ENCODE data around the gene PRKAG2. TPM values are rescaled to one million over a fixed set of nuclear protein-coding genes. Genes with fewer than 3 reads are reported as not detected.

Gene PRKAG2
- total and polyA plus RNA-seq, 2 of the 8 experiments (the other 6 are each of a cell fraction or from before 2014, with no cell fraction given): 7.5 to 18.1 TPM

DNA sequence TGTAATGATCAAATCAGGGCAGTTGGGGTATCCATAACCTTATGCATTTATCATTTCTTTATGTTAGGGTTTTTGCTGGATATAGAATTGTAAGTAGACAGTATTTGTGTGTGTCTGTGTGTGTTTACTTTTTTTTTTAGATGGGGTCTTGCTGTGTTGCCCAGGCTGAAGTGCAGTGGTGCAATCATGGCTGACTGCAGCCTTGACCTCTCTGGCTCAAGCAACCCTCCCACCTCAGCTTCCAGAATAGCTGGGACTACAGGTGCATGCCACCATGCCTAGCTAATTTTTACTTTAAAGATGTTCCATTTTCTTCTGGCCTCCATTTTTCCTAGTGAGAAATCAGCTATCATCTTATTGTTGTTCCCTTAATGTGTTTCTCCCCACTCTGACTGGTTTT lies 347.1 kb downstream of the PRKAG2 start:
- H3K9ac ChIP-seq (replicated peaks in 1 of 4; ENCODE audit: extremely low read depth in 1 of 4, low read depth in 3 of 4, low read length in 3 of 4): no peak overlapping the region
- H4K20me1 ChIP-seq (replicated peaks in 1 of 2; ENCODE audit: control insufficient read depth in 1 of 2, insufficient read depth in 2 of 2, low read length in 2 of 2): no peaks in the 10 kb centered on the region
- no peak overlapping the region for H2BK20ac ChIP-seq (ENCODE audit: low read length)
- ChIA-PET POLR2A (ENCODE audit: partially characterized antibody) (no interaction called here), CTCF (ENCODE audit: partially characterized antibody) (no interaction called here)
- no peak overlapping the region for H4K91ac ChIP-seq (replicated peaks; ENCODE audit: insufficient read length, low read length)
- no peak overlapping the region for H2AK5ac ChIP-seq (ENCODE audit: low read depth, low read length)
- no peaks in the 10 kb centered on the region for H3K4me1 ChIP-seq (replicated peaks in 1 of 4; ENCODE audit: control insufficient read depth in 3 of 4, insufficient read depth in 4 of 4, low read length in 3 of 4)
- no peak overlapping the region for H3K4me2 ChIP-seq (ENCODE audit: insufficient read depth in 1 of 2, low read depth in 2 of 2, low read length in 2 of 2)
- H3K14ac ChIP-seq (ENCODE audit: insufficient read length): no peak overlapping the region
- no peaks in the 10 kb centered on the region for H3K79me1 ChIP-seq (ENCODE audit: low read depth, low read length)
- no peak overlapping the region for H3K56ac ChIP-seq (replicated peaks; ENCODE audit: insufficient read length, low read depth, low read length)
- H2BK12ac ChIP-seq (ENCODE audit: low read depth, low read length): no peak overlapping the region
- no peak overlapping the region for H3K4ac ChIP-seq (replicated peaks; ENCODE audit: insufficient read length, low read depth, low read length)
- H3K4me3 ChIP-seq (ENCODE audit: extremely low read depth in 1 of 4, insufficient read depth in 2 of 4, low read depth in 3 of 4, low read length in 4 of 4): no peak overlapping the region
- no peak overlapping the region for H2BK5ac ChIP-seq (ENCODE audit: low read depth, low read length)
- no peak overlapping the region for H4K8ac ChIP-seq (ENCODE audit: extremely low read depth, insufficient read depth, low read length)
- no peaks in the 10 kb centered on the region for H3K79me2 ChIP-seq (ENCODE audit: control insufficient read depth in 1 of 2, insufficient read depth in 2 of 2, low read length in 2 of 2)
- no peaks in the 10 kb centered on the region for H3K36me3 ChIP-seq (ENCODE audit: control insufficient read depth in 2 of 4, insufficient read depth in 4 of 4, low read length in 3 of 4)
- no peak overlapping the region for H2AFZ ChIP-seq (ENCODE audit: low read length)
- peaks cover 0 to 3% of the 10 kb centered on the region in 2 experiments; a peak in 1 of 4 replicates for H3K9me3 ChIP-seq (ENCODE audit: insufficient read depth in 2 of 2, low read depth in 1 of 2, low read length in 1 of 2)
- no peak overlapping the region for H4K5ac ChIP-seq (ENCODE audit: insufficient read length, low read depth, low read length)
- TF ChIP-seq SIRT6 (IDR thresholded peaks at IDR 0.05; ENCODE audit: low read length): no peak
- TF ChIP-seq CBX5 (IDR thresholded peaks at IDR 0.05; ENCODE audit: low read depth, low read length): no peak
- no peak for TF ChIP-seq RXRA (IDR thresholded peaks at IDR 0.05; ENCODE audit: insufficient read depth, low read depth, low read length)
- no peak for TF ChIP-seq CEBPB (IDR thresholded peaks at IDR 0.05; ENCODE audit: low read depth, low read length)
- no peak for TF ChIP-seq EP300 (IDR thresholded peaks at IDR 0.05; ENCODE audit: borderline replicate concordance in 1 of 2, low read depth in 2 of 2, low read length in 2 of 2)
- no peak overlapping the region for H2BK15ac ChIP-seq (ENCODE audit: low read length)
- FAIRE-seq (no peak), DNase-seq (ENCODE audit: low read depth in 1 of 2, low spot score in 2 of 2) (no peak)
- H3K23ac ChIP-seq (ENCODE audit: insufficient read length): no peak overlapping the region
- no peaks in the 10 kb centered on the region for H3K23me2 ChIP-seq (ENCODE audit: low read depth, low read length)
- H3K18ac ChIP-seq (ENCODE audit: extremely low read depth, low read length): no peak overlapping the region
- no peak overlapping the region for H3K27ac ChIP-seq (ENCODE audit: low read depth, low read length)
- no peaks in the 10 kb centered on the region for H3K27me3 ChIP-seq (replicated peaks in 1 of 4; ENCODE audit: control insufficient read depth in 3 of 4, extremely low read depth in 1 of 4, insufficient read depth in 3 of 4, low read length in 3 of 4)
- H2BK120ac ChIP-seq (replicated peaks; ENCODE audit: low read depth, low read length): no peak overlapping the region

Data from H1 (cell line).